Measurements from ENCODE around the gene NRARP. TPM values are rescaled to one million over a fixed set of nuclear protein-coding genes. Genes with fewer than 3 reads are reported as not detected.

Gene NRARP
- total RNA-seq, 1 donor from 2014 or later = 4.0 TPM

GRCh38 chr9:137303151-137303892 lies 1.3 kb upstream of the NRARP start:
- peak; percentile 20 for DNase-seq
- intact Hi-C loops (cut with micrococcal nuclease) = no loop called here
- no peak for ATAC-seq

DNA sequence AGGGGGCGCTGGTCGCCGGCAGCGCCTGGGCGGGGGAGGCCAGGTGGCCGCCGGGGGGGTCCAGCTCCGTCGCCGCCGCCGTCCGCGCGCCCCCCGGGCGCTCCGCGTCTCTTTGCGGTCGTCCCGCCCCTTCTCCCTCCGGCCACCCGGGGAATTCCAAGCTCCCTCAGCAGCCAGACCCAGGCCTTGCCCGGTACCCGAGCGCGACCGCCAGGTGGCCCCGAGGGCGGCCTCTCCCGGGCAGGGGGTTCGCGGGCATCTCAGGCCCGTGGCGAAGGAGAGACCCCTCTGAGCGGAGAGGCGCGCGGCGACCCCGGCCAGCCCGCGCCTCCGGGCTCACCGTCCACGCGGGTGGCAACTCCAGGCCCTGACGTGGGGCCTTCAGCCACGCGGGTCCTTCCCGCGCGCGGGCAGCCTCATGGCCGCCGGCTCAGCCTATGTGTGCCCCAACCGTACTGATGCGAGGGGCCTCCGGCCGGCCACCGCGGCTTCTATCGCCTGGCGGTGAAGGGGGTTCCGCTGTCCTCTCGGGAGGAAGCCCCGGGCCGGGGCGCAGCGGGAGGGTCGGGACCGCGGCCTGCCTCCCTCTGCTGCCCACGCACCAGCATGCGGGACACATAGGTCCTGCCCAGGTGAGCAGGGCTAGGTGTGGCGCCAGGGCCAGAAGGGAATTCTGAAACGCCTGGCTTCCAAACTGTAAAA lies 529 bp upstream of the NRARP start:
- no peak for DNase-seq
- peak; percentile 11 for ATAC-seq
- intact Hi-C loops (cut with micrococcal nuclease) = no loop called here

- DNase-seq (peak; percentile 56), ATAC-seq (peak; percentile 23)
- intact Hi-C loops (cut with micrococcal nuclease) = no loop called here
Observed at GRCh38 chr9:137301081-137301947, 757 bp downstream of the NRARP start.

DNA sequence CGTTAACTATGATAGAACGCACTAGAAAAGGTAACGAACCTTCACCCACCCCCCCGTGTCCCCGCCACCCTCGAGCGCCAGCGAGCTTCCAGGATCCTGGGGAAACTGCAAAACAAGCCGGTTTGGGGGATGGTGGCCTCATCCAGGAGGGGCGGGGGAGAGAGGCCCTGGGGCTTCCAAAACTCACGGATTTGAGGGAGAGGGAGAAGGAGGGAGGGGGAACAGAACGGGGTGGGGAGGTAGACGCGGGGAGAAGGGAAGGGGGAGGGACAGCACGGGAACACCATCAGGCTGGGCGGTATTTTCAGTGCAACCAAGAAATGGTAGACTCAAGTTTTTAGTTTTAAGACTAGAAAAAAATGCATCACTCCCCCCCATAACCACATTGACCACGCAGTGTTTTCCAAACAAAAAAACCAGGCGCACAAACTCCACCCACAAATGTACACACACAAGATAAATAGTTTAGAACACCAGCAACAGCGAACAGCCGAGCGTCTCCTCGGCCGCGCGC lies 1.4 kb downstream of the NRARP start:
- DNase-seq = peak; percentile 28
- no peak for ATAC-seq
- intact Hi-C loops (cut with micrococcal nuclease) = no loop called here

DNA sequence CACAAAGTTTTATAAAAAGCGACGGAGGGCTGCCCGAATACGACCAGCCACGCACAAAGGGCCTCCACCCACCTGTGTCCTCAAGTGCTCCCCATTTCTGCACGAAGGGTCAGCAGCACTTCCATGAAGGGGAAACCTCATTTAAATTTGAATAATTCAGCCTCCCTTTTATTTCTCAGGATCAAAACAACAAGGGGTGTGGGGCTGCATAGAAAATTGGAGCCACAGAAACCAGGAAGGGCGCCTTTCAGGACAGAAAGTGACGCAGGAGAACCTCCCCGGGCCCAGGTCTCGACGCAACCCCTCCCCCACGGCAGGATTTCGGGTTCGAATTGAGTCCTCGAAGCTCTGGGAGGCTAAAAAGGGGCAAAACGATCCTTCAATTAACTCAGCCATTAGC lies 2.1 kb downstream of the NRARP start:
- DNase-seq = peak; percentile 31
- intact Hi-C loops (cut with micrococcal nuclease) = no loop called here
- no peak for ATAC-seq

DNA sequence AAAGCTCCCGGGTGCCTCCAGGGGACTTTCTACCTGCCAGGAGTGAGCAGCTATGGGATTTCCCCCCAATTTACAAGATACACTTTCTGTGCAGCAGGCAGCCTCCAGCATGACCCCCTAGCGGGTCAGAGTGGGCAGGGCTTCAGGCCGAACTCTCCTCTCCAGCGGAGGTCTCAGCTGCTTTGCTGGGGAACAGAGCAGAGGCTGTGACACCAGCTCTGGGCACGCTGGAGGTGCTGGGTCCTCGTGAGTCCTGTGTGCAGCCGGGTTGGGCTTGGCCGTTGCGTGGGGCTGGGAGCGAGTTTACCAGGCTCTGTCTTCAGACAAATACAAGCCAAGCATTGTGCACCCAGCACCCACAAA lies 2.9 kb downstream of the NRARP start:
- ATAC-seq = no peak
- DNase-seq = peak; percentile 37
- intact Hi-C loops (cut with micrococcal nuclease) = no loop called here

DNA sequence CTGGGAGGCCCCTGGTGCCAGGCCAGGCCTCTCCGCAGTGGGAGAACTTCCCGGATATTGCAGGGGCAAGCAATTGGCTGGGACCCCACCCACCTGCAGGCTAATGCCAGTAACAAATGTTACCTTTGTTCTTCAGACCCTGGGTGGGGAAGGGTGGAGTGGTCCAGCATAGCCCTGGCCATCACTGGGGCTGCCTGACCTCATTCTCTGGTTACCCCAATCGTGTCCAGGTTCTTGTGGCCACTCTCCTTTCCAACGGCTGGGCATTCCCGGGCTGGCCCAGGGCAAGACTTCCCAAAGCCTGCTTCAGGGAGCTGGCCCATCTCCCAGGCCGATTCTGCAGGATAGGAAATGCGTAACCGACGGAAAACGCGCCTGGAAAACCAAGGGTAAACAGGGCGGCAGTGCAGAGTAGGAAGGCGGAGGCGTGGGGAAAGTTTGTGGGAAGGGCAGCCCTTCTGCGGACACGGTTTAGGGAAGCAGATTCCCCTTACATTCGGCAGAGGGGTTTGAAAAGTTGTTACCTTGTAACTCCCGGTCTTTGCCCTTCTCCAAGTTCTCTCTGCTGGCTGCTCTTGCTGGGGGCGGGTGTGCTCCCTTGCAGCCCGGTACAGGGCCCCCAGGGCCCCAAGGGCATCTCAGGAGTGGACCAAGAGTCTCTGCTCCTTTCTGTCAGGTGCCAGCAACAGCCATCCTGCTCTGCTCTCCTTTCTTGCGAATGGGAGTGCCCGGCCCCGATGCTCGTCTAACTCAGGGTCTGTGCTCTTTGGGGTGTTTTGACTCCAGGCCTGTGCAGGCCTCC lies 3.5 kb downstream of the NRARP start:
- DNase-seq (peak; percentile 37), ATAC-seq (no peak)
- intact Hi-C loops (cut with micrococcal nuclease) = no loop called here

GRCh38 chr9:137297966-137298365 lies 4.1 kb downstream of the NRARP start:
- intact Hi-C loops (cut with micrococcal nuclease) = no loop called here
- ATAC-seq (no peak), DNase-seq (peak; percentile 12)

DNA sequence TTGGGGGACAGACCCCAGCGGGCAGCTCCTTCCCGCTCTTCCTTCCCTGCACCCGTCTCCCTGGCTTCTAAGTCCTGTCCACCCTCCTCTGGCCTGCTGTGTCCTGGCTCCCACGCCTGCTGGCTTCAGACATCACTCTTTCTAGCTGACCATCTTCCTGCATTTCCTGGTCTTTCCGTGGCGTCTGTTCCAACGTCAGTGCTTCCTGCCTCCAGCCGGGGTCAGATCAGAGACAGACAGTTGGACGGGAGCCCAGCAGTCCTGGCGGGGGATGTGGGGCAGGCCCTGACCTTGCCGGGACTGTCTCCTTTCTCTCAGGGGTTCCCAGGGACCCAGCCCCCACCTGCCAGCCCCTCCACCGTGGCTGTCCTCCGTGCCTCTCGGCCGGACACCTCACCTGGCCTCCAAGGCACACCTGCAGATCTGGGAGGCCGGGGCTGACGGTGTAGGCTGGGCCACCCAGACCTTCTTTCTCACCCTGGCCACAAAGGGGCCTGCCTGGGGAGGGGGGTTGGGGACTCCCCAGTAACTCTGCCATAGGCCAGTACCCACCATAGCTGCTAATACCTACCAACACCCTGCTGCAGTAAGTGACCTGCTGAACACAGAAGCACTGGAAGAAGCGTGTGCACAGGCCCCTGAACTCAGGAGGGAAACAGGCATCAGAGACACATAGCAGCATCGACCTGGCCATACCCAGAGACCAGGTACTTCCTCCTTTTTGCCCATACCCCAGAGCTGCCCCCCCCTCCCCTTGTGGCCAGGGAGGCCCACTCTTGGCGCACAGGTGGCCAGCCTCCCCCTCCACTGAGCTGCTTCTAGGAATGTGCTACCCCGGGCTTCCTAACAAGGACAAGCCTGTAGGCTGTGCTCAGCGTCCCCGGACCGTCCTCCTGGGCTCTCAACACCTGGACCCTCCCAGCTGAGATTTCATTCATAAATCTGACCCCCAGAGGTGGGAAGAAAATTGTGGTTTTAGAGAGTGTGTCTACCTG lies 5.1 kb downstream of the NRARP start:
- DNase-seq = peak; percentile 77
- intact Hi-C loops (cut with micrococcal nuclease) = no loop called here
- peak; percentile 50 for ATAC-seq

DNA sequence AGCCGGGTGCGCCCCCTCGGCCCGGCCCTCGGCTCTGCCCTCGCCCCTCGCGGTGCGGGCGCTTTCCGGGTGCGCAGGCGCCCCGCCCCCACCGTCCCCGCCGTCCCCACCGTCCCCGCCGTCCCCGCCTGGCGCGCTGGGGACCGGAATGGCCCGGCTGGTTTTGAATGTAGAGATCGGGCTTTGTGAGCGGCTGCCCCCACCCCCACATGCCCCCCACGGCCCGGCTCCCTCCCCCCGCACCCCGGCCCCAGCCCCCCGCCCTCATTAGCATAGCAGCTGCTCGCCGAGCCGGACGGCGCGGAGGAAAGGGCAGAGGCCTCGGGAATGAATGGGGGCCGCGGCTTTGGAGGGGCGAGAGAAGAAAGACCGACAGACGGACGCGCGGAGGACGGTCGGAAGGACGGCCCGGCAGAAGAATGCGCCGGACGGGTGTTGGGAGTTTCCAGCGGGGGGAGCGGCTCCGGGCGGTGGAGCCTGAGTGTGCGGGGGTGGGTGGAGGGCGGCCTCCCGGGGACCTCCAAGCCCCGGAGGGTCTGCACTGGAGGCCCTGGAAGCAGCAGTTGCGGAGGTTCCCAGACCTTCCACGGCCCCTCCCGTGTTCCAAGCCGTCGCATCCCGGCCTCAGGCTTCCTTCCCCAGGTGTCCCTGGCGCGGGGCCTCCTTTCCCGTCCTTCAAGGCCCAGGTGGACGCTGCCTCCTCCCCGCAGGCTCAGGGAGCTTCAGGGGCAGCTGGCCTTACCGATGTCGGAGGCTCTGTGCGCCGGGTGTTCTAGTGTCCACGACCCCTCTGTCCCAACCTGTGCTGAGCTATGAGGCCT lies 6.0 kb downstream of the NRARP start:
- DNase-seq (peak; percentile 36), ATAC-seq (no peak)
- intact Hi-C loops (cut with micrococcal nuclease) = no loop called here

GRCh38 chr9:137295238-137295811 lies 6.7 kb downstream of the NRARP start:
- peak; percentile 57 for ATAC-seq
- intact Hi-C loops (cut with micrococcal nuclease) = no loop called here
- DNase-seq = peak; percentile 65

- DNase-seq (peak; percentile 32), ATAC-seq (peak; percentile 11)
- intact Hi-C loops (cut with micrococcal nuclease) = no loop called here
Observed at GRCh38 chr9:137294681-137295237, 7.3 kb downstream of the NRARP start.

- intact Hi-C loops (cut with micrococcal nuclease) = no loop called here
- ATAC-seq (peak; percentile 30), DNase-seq (peak; percentile 23)
Observed at GRCh38 chr9:137294091-137294680, 7.9 kb downstream of the NRARP start.

DNA sequence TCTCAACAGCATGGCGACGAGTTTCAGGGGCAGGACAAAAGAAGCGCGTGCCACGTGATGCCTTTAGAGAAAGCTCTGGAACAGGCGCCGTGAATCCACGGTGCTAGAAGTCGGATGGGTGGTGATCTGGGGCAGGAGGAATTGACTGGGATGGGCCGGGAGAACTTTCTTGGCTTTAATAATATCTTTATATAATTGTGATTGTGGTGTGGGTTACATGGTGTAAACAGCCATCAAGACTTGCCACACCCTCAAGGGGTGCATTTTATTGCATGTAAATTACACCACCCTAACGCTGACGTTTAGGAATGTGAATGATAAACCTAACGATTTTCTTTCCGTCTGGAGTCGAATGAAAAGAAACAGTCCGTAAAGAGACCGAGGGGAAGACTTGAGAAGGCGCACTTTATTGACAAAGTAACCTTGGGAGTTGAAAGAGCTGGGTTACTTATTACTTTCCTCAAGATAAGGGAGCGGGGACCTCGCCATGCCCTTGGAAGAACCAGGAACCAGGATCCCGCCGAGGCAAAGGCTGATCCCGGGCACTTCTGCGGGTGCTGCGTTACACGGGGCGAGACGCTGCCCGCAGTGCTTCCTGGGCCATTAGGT lies 8.5 kb downstream of the NRARP start:
- no peak for ATAC-seq
- peak; percentile 32 for DNase-seq
- intact Hi-C loops (cut with micrococcal nuclease) = no loop called here

GRCh38 chr9:137293094-137293481 lies 9.0 kb downstream of the NRARP start:
- ATAC-seq (no peak), DNase-seq (peak; percentile 24)
- intact Hi-C loops (cut with micrococcal nuclease) = no loop called here

GRCh38 chr9:137286975-137287383 lies 15.1 kb downstream of the NRARP start:
- no peak for DNase-seq
- intact Hi-C loops (cut with micrococcal nuclease) = no loop called here
- ATAC-seq = peak; percentile 89
